ENCODE measurements around the gene FCF1.

The FCF1 gene

DNA sequence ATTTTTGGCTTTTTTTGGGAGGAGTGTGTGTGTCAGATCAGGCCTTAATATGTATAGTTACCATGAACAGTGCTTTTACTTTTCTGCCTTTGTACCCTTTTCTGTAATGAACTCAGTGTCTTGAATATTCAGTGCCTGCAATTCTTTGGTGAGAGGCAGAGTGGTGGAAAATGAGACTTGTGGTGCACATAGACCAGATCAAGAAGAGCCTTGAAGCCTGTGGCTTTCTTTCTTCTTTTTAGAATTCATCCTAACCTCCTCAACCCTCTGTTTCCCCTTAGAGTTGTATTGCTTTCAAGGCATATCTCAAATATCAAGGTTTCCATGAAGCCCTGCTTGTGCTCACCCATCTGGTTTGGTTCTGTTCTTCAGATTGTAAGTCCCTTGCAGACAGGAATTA is 52.8 kb downstream of the FCF1 start:
- H3K36me3 ChIP-seq (ENCODE audit: control insufficient read depth in 2 of 2, insufficient read depth in 1 of 2, low read length in 2 of 2) = peaks cover 10 to 14% of the 10 kb centered on the region in 2 experiments; a peak in 2 of 3 replicates
- H3K9me3 ChIP-seq (ENCODE audit: control insufficient read depth, insufficient read depth, low read depth, low read length) = no peaks in the 10 kb centered on the region
- peaks cover 11% of the 10 kb centered on the region for H3K4me1 ChIP-seq (ENCODE audit: control insufficient read depth, insufficient read depth, low read length)
- ChIA-PET CTCF (no interaction called here), POLR2A (no interaction called here)
- H3K27ac ChIP-seq (ENCODE audit: extremely low read depth, low read depth, low read length) = no peak overlapping the region
- TF ChIP-seq ZBTB8A (tag by site-specific recombination; IDR thresholded peaks at IDR 0.05) (no peak), ZNF473 (tag by site-specific recombination; IDR thresholded peaks at IDR 0.05) (no peak), ZBTB11 (tag by site-specific recombination; conservative IDR thresholded peaks at IDR 0.05; ENCODE audit: low read depth) (no peak), ZNF398 (tag by site-specific recombination; IDR thresholded peaks at IDR 0.05) (no peak), ZNF785 (tag by site-specific recombination; IDR thresholded peaks at IDR 0.05) (no peak), ZNF626 (tag by site-specific recombination; IDR thresholded peaks at IDR 0.05) (no peak), ZNF501 (tag by site-specific recombination; IDR thresholded peaks at IDR 0.05) (no peak), ZNF184 (tag by site-specific recombination; IDR thresholded peaks at IDR 0.05) (no peak), ZNF23 (tag by site-specific recombination; IDR thresholded peaks at IDR 0.05; ENCODE audit: borderline replicate concordance) (no peak), ZNF704 (tag by site-specific recombination; IDR thresholded peaks at IDR 0.05) (no peak), ZNF148 (tag by site-specific recombination; IDR thresholded peaks at IDR 0.05; ENCODE audit: borderline replicate concordance) (no peak), ZNF521 (tag by site-specific recombination; IDR thresholded peaks at IDR 0.05) (no peak)
- TF ChIP-seq, protein P1, sequence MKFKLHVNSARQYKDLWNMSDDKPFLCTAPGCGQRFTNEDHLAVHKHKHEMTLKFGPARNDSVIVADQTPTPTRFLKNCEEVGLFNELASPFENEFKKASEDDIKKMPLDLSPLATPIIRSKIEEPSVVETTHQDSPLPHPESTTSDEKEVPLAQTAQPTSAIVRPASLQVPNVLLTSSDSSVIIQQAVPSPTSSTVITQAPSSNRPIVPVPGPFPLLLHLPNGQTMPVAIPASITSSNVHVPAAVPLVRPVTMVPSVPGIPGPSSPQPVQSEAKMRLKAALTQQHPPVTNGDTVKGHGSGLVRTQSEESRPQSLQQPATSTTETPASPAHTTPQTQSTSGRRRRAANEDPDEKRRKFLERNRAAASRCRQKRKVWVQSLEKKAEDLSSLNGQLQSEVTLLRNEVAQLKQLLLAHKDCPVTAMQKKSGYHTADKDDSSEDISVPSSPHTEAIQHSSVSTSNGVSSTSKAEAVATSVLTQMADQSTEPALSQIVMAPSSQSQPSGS (tag by site-specific recombination; IDR thresholded peaks at IDR 0.05; ENCODE audit: low read depth) = no peak
- H3K4me3 ChIP-seq (ENCODE audit: low read depth, low read length) = peak overlapping the region; percentile 80

DNA sequence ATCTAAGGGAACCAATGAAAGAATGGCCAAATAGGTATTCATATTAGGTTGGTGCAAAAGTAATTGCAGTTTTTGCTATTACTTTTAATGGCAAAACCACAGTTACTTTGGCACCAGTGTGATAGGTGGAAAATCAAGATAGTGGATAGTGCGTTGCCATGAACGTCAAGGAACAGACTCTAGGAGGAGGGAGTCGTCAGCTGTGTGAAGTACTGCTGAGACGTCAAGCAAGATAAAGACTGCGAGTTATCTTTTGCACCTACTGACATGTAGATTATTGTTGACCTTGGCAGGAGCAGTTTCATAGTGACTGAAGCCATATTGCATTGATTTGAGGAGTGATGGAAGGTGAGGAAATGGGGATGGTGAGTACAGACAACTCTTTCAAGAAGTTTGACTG is 58.5 kb downstream of the FCF1 start:
- peaks cover 8 to 25% of the 10 kb centered on the region in 2 experiments; a peak in 2 of 3 replicates for H3K36me3 ChIP-seq (ENCODE audit: control insufficient read depth in 2 of 2, insufficient read depth in 1 of 2, low read length in 2 of 2)
- POLR2A ChIA-PET = interaction anchor here (0.6 kb wide), 1 partner anchor 8 kb away, joined by 4 read pairs; the partner anchor contains the start of gene YLPM1

More for the DNA sequence above, 58.5 kb downstream of the FCF1 start:
- no peak for TF ChIP-seq ZNF521 (tag by site-specific recombination; IDR thresholded peaks at IDR 0.05)
- TF ChIP-seq ZNF366 (tag by site-specific recombination; conservative IDR thresholded peaks at IDR 0.05) = 0 out of 2 replicates have a peak, but pooled peaks have one; percentile 22
- TF ChIP-seq ZNF248 (tag by site-specific recombination; IDR thresholded peaks at IDR 0.05) = no peak
- no peak for TF ChIP-seq ZNF416 (tag by site-specific recombination; IDR thresholded peaks at IDR 0.05)
- TF ChIP-seq FEZF1 (tag by site-specific recombination; IDR thresholded peaks at IDR 0.05) = no peak
- Histone ChIP-seq H3K4me3 (ENCODE audit: low read depth, low read length) (no peak overlapping the region), H3K4me1 (ENCODE audit: control insufficient read depth, insufficient read depth, low read length) (0 out of 2 replicates have a peak, but pooled peaks cover 2% of the 10 kb centered on the region), H3K27ac (ENCODE audit: extremely low read depth, low read depth, low read length) (no peak overlapping the region), H3K9me3 (ENCODE audit: control insufficient read depth, insufficient read depth, low read depth, low read length) (no peaks in the 10 kb centered on the region)
- CTCF ChIA-PET = interaction anchor here (0.6 to 1.5 kb wide), 2 partner anchors 13 to 279 kb away, joined by 3 to 5 read pairs; no protein-coding TSS in a partner anchor
